H1 (cell line): ENCODE results near the gene TNPO3. TPM values are rescaled to one million over a fixed set of nuclear protein-coding genes. Genes with fewer than 3 reads are reported as not detected.
A peak's percentile ranks its signal among the peaks of the same experiment; 100 is the strongest.

Experiments
- CTCF ChIA-PET: fragments of 300-600 bp; sonication (Branson Sonifier 250); formaldehyde crosslinking; loops from one replicate; lab custom pipeline; 2021; ENCODE audit not compliant: partially characterized antibody; lab: Charles Lee
- POLR2A ChIA-PET: fragments of 300-600 bp; sonication (Branson Sonifier 250); formaldehyde crosslinking; loops from one replicate; lab custom pipeline; 2021; ENCODE audit warnings: inconsistent platforms; ENCODE audit not compliant: partially characterized antibody; lab: Charles Lee
- DNase-seq, 2 experiments: peaks; one replicate each; pipeline versions ENCODE4 v3.0.0 to v3.0.0-alpha.2; 2010 to 2022; ENCODE audit warnings: low spot score in 2 of 2, low read depth in 1 of 2, mixed read lengths in 1 of 2
- FAIRE-seq: peaks from 2 replicates; lab custom pipeline; 2011; peaks lifted over from hg19 to GRCh38; lab: Jason Lieb, UNC
- H2AFZ ChIP-seq: 2 replicates; pipeline ENCODE4 v1.8.1; 2012; ENCODE audit warnings: low read length, inconsistent platforms
- H2AK5ac ChIP-seq: 2 replicates; pipeline ENCODE4 v1.6.1; 2013; ENCODE audit warnings: low read depth, low read length
- H2BK120ac ChIP-seq: replicated peaks from 2 replicates; pipeline ENCODE3; 2013; ENCODE audit warnings: low read depth, low read length, inconsistent platforms
- H2BK12ac ChIP-seq: 2 replicates; pipeline ENCODE4 v1.6.1; 2013; ENCODE audit warnings: low read depth, low read length
- H2BK15ac ChIP-seq: 2 replicates; pipeline ENCODE4 v1.6.1; 2013; ENCODE audit warnings: low read length
- H2BK20ac ChIP-seq: 2 replicates; pipeline ENCODE4 v1.6.1; 2013; ENCODE audit warnings: low read length
- H2BK5ac ChIP-seq: 2 replicates; pipeline ENCODE4 v1.6.1; 2013; ENCODE audit warnings: low read depth, low read length
- H3K14ac ChIP-seq: 2 replicates; pipeline ENCODE4 v1.6.1; 2013; ENCODE audit warnings: inconsistent platforms; ENCODE audit not compliant: insufficient read length
- H3K18ac ChIP-seq: 2 replicates; pipeline ENCODE4 v1.6.1; 2013; ENCODE audit warnings: low read length; ENCODE audit errors: extremely low read depth
- H3K23ac ChIP-seq: 2 replicates; pipeline ENCODE4 v1.6.1; 2013; ENCODE audit warnings: inconsistent platforms; ENCODE audit not compliant: insufficient read length
- H3K23me2 ChIP-seq: 2 replicates; pipeline ENCODE4 v1.6.1; 2013; ENCODE audit warnings: low read depth, low read length
- H3K27ac ChIP-seq: 2 replicates; pipeline ENCODE4 v1.6.1; 2011; ENCODE audit warnings: low read depth, low read length, inconsistent platforms
- H3K27me3 ChIP-seq, 4 experiments: replicated peaks in 1 of 4; 1 replicate in 1 of 4; 2 replicates in 3 of 4; pipeline versions ENCODE4 v1.6.1 to v1.8.1; 2011 to 2013; ENCODE audit warnings: low read length in 3 of 4, mild to moderate bottlenecking in 3 of 4, inconsistent platforms in 2 of 4, mixed read lengths in 2 of 4, moderate library complexity in 1 of 4; ENCODE audit not compliant: control insufficient read depth in 3 of 4, insufficient read depth in 3 of 4; ENCODE audit errors: extremely low read depth in 1 of 4
- H3K36me3 ChIP-seq, 4 experiments: 2 replicates each; pipeline versions ENCODE4 v1.6.1 to v1.8.1; 2011 to 2013; ENCODE audit warnings: mild to moderate bottlenecking in 4 of 4, low read length in 3 of 4, moderate library complexity in 2 of 4, control low read depth in 1 of 4, inconsistent platforms in 1 of 4; ENCODE audit not compliant: insufficient read depth in 4 of 4, control insufficient read depth in 2 of 4
- H3K4ac ChIP-seq: replicated peaks from 2 replicates; pipeline ENCODE3; 2013; ENCODE audit warnings: low read length, low read depth, mixed read lengths, inconsistent platforms; ENCODE audit not compliant: insufficient read length
- H3K4me1 ChIP-seq, 4 experiments: replicated peaks in 1 of 4; 1 replicate in 1 of 4; 2 replicates in 3 of 4; pipeline versions ENCODE4 v1.6.1 to v1.8.1; 2011 to 2013; ENCODE audit warnings: low read length in 3 of 4, inconsistent platforms in 2 of 4, mixed read lengths in 1 of 4; ENCODE audit not compliant: insufficient read depth in 4 of 4, control insufficient read depth in 3 of 4
- H3K4me2 ChIP-seq, 2 experiments: 2 replicates each; pipeline versions ENCODE4 v1.6.1 to v1.8.1; 2011 to 2013; ENCODE audit warnings: low read depth in 2 of 2, low read length in 2 of 2, control low read depth in 1 of 2, inconsistent platforms in 1 of 2, mild to moderate bottlenecking in 1 of 2; ENCODE audit not compliant: insufficient read depth in 1 of 2
- H3K4me3 ChIP-seq, 4 experiments: fragments of 200-600, 300-600 bp in 1 of 4; sonication (generic), shearing (Covaris generic), sonication (Bioruptor Twin) in 1 of 4; 2 replicates each; pipeline versions ENCODE4 v1.5.1 to v1.8.1; 2011 to 2016; ENCODE audit warnings: low read length in 4 of 4, low read depth in 3 of 4, control low read depth in 2 of 4, inconsistent platforms in 2 of 4, mild to moderate bottlenecking in 2 of 4, mixed read lengths in 1 of 4, moderate library complexity in 1 of 4; ENCODE audit not compliant: insufficient read depth in 2 of 4; ENCODE audit errors: extremely low read depth in 1 of 4
- H3K56ac ChIP-seq: replicated peaks from 2 replicates; pipeline ENCODE3; 2013; ENCODE audit warnings: low read depth, mild to moderate bottlenecking, mixed read lengths, low read length, inconsistent platforms; ENCODE audit not compliant: insufficient read length
- H3K79me1 ChIP-seq: 2 replicates; pipeline ENCODE4 v1.6.1; 2013; ENCODE audit warnings: low read depth, low read length, control low read depth
- H3K79me2 ChIP-seq, 2 experiments: 2 replicates each; pipeline versions ENCODE4 v1.6.1 to v1.8.1; 2012 to 2013; ENCODE audit warnings: low read length in 2 of 2, mild to moderate bottlenecking in 2 of 2, inconsistent platforms in 1 of 2; ENCODE audit not compliant: insufficient read depth in 2 of 2, control insufficient read depth in 1 of 2
- H3K9ac ChIP-seq, 4 experiments: replicated peaks in 1 of 4; 1 replicate in 1 of 4; 2 replicates in 3 of 4; pipeline versions ENCODE4 v1.6.1 to v1.8.1; 2011 to 2013; ENCODE audit warnings: low read depth in 3 of 4, low read length in 3 of 4, control low read depth in 2 of 4, mild to moderate bottlenecking in 2 of 4, moderate library complexity in 2 of 4, inconsistent platforms in 1 of 4; ENCODE audit errors: extremely low read depth in 1 of 4
- H3K9me3 ChIP-seq, 2 experiments: 2 replicates each; pipeline versions ENCODE4 v1.6.1 to v1.8.1; 2012 to 2013; ENCODE audit warnings: mild to moderate bottlenecking in 2 of 2, moderate library complexity in 2 of 2, control low read depth in 1 of 2, inconsistent platforms in 1 of 2, low read depth in 1 of 2, low read length in 1 of 2, mixed read lengths in 1 of 2; ENCODE audit not compliant: insufficient read depth in 2 of 2
- H4K20me1 ChIP-seq, 2 experiments: replicated peaks in 1 of 2; 2 replicates each; pipeline versions ENCODE3 to v1.8.1; 2011 to 2013; ENCODE audit warnings: inconsistent platforms in 2 of 2, low read length in 2 of 2, mild to moderate bottlenecking in 1 of 2; ENCODE audit not compliant: insufficient read depth in 2 of 2, control insufficient read depth in 1 of 2
- H4K5ac ChIP-seq: 2 replicates; pipeline ENCODE4 v1.6.1; 2013; ENCODE audit warnings: low read length, low read depth, mixed read lengths, inconsistent platforms; ENCODE audit not compliant: insufficient read length
- H4K8ac ChIP-seq: 2 replicates; pipeline ENCODE4 v1.8.0; 2013; ENCODE audit warnings: mild to moderate bottlenecking, moderate library complexity, low read length, inconsistent platforms; ENCODE audit not compliant: insufficient read depth; ENCODE audit errors: extremely low read depth
- H4K91ac ChIP-seq: replicated peaks from 2 replicates; pipeline ENCODE3; 2013; ENCODE audit warnings: low read length, mixed read lengths, inconsistent platforms; ENCODE audit not compliant: insufficient read length
- ASH2L ChIP-seq: fragments of 200-600, 300-600 bp; sonication (generic); IDR thresholded peaks from one replicate; pipeline ENCODE4 v1.7.1; 2017; ENCODE audit warnings: low read length
- BACH1 ChIP-seq: IDR thresholded peaks from 2 replicates; pipeline ENCODE4 v1.6.1; 2012; ENCODE audit warnings: low read length, improper control_type of control experiment
- CBX8 ChIP-seq: fragments of 300-800, 300-1000 bp; sonication (generic); IDR thresholded peaks from 2 replicates; pipeline ENCODE4 v1.7.1; 2016; ENCODE audit warnings: low read depth, low read length, borderline replicate concordance
- EP300 ChIP-seq, 2 experiments: IDR thresholded peaks; 1 replicate in 1 of 2; 2 replicates in 1 of 2; pipeline ENCODE4 v1.6.1; 2011 to 2012; ENCODE audit warnings: low read depth in 2 of 2, low read length in 2 of 2, mild to moderate bottlenecking in 2 of 2, borderline replicate concordance in 1 of 2, inconsistent platforms in 1 of 2, moderate library complexity in 1 of 2
- POLR2A ChIP-seq, 2 experiments: IDR thresholded peaks; 1 replicate in 1 of 2; 2 replicates in 1 of 2; pipeline ENCODE4 v1.6.1; 2011; ENCODE audit warnings: low read depth in 2 of 2, low read length in 2 of 2, mild to moderate bottlenecking in 2 of 2; ENCODE audit errors: control extremely low read depth in 1 of 2
- POLR2AphosphoS5 ChIP-seq: IDR thresholded peaks from 2 replicates; pipeline ENCODE4 v1.6.1; 2011; ENCODE audit warnings: low read depth, low read length
- RBBP5 ChIP-seq: IDR thresholded peaks from 2 replicates; pipeline ENCODE4 v1.7.1; 2012; ENCODE audit warnings: low read depth, mild to moderate bottlenecking, inconsistent platforms, low read length, moderate library complexity, borderline replicate concordance
- RFX5 ChIP-seq: IDR thresholded peaks from 2 replicates; pipeline ENCODE4 v1.6.1; 2011; ENCODE audit warnings: low read depth, low read length, improper control_type of control experiment, borderline replicate concordance
- RXRA ChIP-seq: IDR thresholded peaks from 2 replicates; pipeline ENCODE4 v1.6.1; 2011; ENCODE audit warnings: low read depth, mild to moderate bottlenecking, low read length, moderate library complexity; ENCODE audit not compliant: insufficient read depth
- SUZ12 ChIP-seq: fragments of 200-600 bp; sonication (generic); IDR thresholded peaks from 2 replicates; pipeline ENCODE4 v1.6.1; 2012; ENCODE audit warnings: mild to moderate bottlenecking, inconsistent platforms, low read length, moderate library complexity, mixed read lengths
- YY1 ChIP-seq: IDR thresholded peaks from 2 replicates; pipeline ENCODE4 v1.6.1; 2011; ENCODE audit warnings: low read depth, mild to moderate bottlenecking, low read length
- WGBS, 2 experiments: shearing (Covaris generic) in 1 of 2; methylation state at CpG; one replicate each; pipeline versions ENCODE4 v1.1.6 to v1.1.7; 2013 to 2015; ENCODE audit warnings: low lambda C conversion rate in 2 of 2, mixed read lengths in 2 of 2, inconsistent platforms in 1 of 2, low coverage in 1 of 2, missing lambda C conversion rate in 1 of 2; ENCODE audit not compliant: insufficient replicate concordance in 2 of 2, insufficient coverage in 1 of 2, insufficient read length in 1 of 2; ENCODE audit errors: extremely low coverage in 1 of 2, missing lambda C conversion rate in 1 of 2; 5-methylcytosine and 5-hydroxymethylcytosine counted together
- polyA plus RNA-seq, 7 experiments: library from polyadenylated mRNA; depleted of rRNA in 3 of 7; stranded (reverse) in 5 of 7; unstranded in 2 of 7; fragments of >200 nt in 5 of 7; fragments of 200-250 nt in 2 of 7; gene quantifications; 1 replicate in 5 of 7; 2 replicates in 1 of 7; 4 replicates in 1 of 7; pipeline versions ENCODE4 v1.2.1 to v1.2.3, GENCODE V29; 2011 to 2013; ENCODE audit warnings: missing spikeins in 2 of 7, mixed read lengths in 2 of 7
- total RNA-seq: library from RNA; stranded (reverse); fragmentation: NEBNext Ultra II Directional; extraction: Animal tissue kit (Norgen Biotek cat#: 25700); gene quantifications from 2 replicates; pipeline ENCODE4 v1.2.1, GENCODE V29; 2021

Gene TNPO3
- total and polyA plus RNA-seq, 2 of the 8 experiments (the other 6 are each of a cell fraction or from before 2014, with no cell fraction given), result 67.6 to 99.2 TPM

DNA sequence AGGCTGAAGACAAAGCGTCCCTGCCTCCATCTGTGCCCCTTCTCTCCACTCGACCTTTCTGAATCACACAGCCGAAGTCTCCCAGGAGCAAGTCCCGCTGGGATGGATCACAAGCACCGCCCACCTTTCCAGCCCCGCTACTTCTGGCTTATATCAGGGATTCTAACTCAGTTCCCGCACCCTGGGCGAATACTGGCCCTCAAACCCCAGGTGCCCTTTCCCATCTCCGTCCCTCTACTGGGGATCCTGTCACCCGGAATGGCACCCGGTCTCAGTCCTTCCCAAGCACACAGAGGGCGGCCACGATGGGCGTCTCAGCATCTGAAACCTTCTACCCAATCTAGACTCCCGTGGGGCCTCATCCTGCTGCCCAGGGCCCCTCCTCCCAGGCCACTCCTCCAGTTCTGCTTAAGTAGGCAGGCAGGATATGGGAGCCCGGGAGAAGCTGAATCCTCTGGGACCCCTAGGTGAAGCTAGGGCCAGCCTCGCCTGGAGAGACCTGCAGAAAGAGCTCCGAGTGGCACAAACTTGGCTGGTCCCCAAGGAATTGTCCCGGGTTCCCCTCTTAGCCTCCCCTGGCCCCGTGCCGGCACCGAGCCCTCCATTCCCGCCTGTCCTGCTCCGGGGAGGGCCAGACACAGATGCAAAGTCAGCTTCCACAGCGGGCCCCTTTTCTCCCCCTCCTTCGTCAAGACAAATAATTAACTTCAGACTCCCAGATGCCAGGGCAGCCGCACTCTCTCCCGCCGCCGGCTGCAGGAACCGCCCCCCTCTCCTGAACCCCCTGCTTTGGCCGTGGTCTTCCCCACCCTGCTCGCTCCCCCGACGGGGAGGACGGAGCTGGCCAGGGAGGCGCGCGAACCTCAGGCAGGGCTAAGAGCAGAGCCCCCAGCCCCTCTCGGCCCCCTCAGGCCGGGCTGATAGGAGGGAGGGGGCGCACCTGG lies 145.0 kb downstream of the TNPO3 start:
- Histone ChIP-seq H3K9me3 (no peaks in the 10 kb centered on the region), H2BK5ac (no peak overlapping the region), H3K4me1 (peaks cover 4 to 36% (median 20%) of the 10 kb centered on the region in 4 experiments), H3K18ac (peak overlapping the region; percentile 60), H3K4me3 (peak overlapping the region; percentile 37 to 67 (median 52)), H2AFZ (peak overlapping the region; percentile 39), H3K23ac (no peak overlapping the region), H3K79me2 (no peaks in the 10 kb centered on the region), H3K4ac (no peak overlapping the region), H4K5ac (no peak overlapping the region), H4K91ac (no peak overlapping the region), H3K79me1 (no peaks in the 10 kb centered on the region), H4K8ac (peak overlapping the region; percentile 31), H3K14ac (no peak overlapping the region), H3K56ac (no peak overlapping the region), H2BK12ac (0 out of 2 replicates have a peak overlapping the region, but pooled peaks have one; percentile 50), H2BK15ac (no peak overlapping the region), H3K36me3 (no peaks in the 10 kb centered on the region), H4K20me1 (no peaks in the 10 kb centered on the region), H3K9ac (no peak overlapping the region), H2BK120ac (no peak overlapping the region), H3K23me2 (peaks cover 11% of the 10 kb centered on the region; the same call in 1 of the 2 replicates), H2BK20ac (no peak overlapping the region), H3K27ac (no peak overlapping the region), H3K4me2 (peak overlapping the region; percentile 89 to 91), H3K27me3 (peaks cover 13 to 53% (median 38%) of the 10 kb centered on the region in 4 experiments), H2AK5ac (no peak overlapping the region)
- POLR2A ChIA-PET, result interaction anchor here (0.7 to 2.4 kb wide), 11 partner anchors 9 to 145 kb away, joined by 3 to 9 read pairs (median 3); partner anchors contain the start of gene TNPO3
- 3% methylated on average over 28 of the region's 42 CpGs; no CpG with 5 or more reads in 1 of the 2 experiments for WGBS, 2 experiments
- CTCF ChIA-PET, result interaction anchor here (0.5 to 4.5 kb wide), 17 partner anchors 12 to 1767 kb away, joined by 3 to 42 read pairs (median 3); no protein-coding TSS in a partner anchor
- DNase-seq (peak in 1 of 2 experiments; percentile 71), FAIRE-seq (no peak)
- TF ChIP-seq RBBP5 (0 out of 2 replicates have a peak, but pooled peaks have one; percentile 11), SUZ12 (peak; percentile 69), ASH2L (peak; percentile 79), EP300 (IDR thresholded peaks at IDR 0.05; ENCODE audit: borderline replicate concordance in 1 of 2, low read depth in 2 of 2, low read length in 2 of 2) (no peak), POLR2AphosphoS5 (no peak), CBX8 (no peak), RXRA (no peak), RFX5 (no peak), POLR2A (IDR thresholded peaks at IDR 0.05; ENCODE audit: control extremely low read depth in 1 of 2, low read depth in 2 of 2, low read length in 2 of 2) (no peak), YY1 (no peak), BACH1 (no peak)
